Skeletal muscle satellite cell (primary cell): ENCODE measurements around the gene PNKD.
"Not testable (repeated sequence)": the region's sequence is repeated elsewhere in the genome, so short reads cannot be mapped to it uniquely, and the experiment has no call there.

Experiments
- H3K27me3 ChIP-seq: 2 replicates; pipeline ENCODE4 v1.7.0; 2013; ENCODE audit warnings: low read length; ENCODE audit not compliant: control insufficient read depth, insufficient read depth
- H3K36me3 ChIP-seq: 2 replicates; pipeline ENCODE4 v1.7.0; 2013; ENCODE audit warnings: mild to moderate bottlenecking, control low read depth, low read length; ENCODE audit not compliant: insufficient read depth
- H3K4me1 ChIP-seq: 2 replicates; pipeline ENCODE4 v1.7.0; 2013; ENCODE audit warnings: low read length; ENCODE audit not compliant: control insufficient read depth, insufficient read depth
- H3K4me2 ChIP-seq: 2 replicates; pipeline ENCODE4 v1.7.0; 2013; ENCODE audit warnings: mild to moderate bottlenecking, low read length
- H3K4me3 ChIP-seq: 2 replicates; pipeline ENCODE4 v1.7.0; 2013; ENCODE audit warnings: low read length
- H3K9ac ChIP-seq: 2 replicates; pipeline ENCODE4 v1.7.0; 2013; ENCODE audit warnings: mild to moderate bottlenecking, low read depth, low read length, moderate library complexity
- H3K9me3 ChIP-seq: replicated peaks from 2 replicates; pipeline ENCODE4 v1.7.0; 2013; ENCODE audit warnings: mild to moderate bottlenecking, control low read depth, low read length

PNKD gene

GRCh38 chr2:218265626-218266025, 4.7 kb upstream of the PNKD start:
- no peaks in the 10 kb centered on the region for H3K9me3 ChIP-seq
- H3K4me2 ChIP-seq, result no peak overlapping the region
- H3K27me3 ChIP-seq, result no peaks in the 10 kb centered on the region
- no peak overlapping the region for H3K9ac ChIP-seq
- peaks cover 44% of the 10 kb centered on the region for H3K36me3 ChIP-seq
- H3K4me1 ChIP-seq, result peaks cover 9% of the 10 kb centered on the region
- no peak overlapping the region for H3K4me3 ChIP-seq

GRCh38 chr2:218266316-218266979, 3.9 kb upstream of the PNKD start:
- Histone ChIP-seq H3K4me3 (no peak overlapping the region), H3K27me3 (no peaks in the 10 kb centered on the region), H3K9ac (no peak overlapping the region), H3K36me3 (peaks cover 44% of the 10 kb centered on the region), H3K4me1 (peaks cover 10% of the 10 kb centered on the region), H3K4me2 (no peak overlapping the region), H3K9me3 (no peaks in the 10 kb centered on the region)

GRCh38 chr2:218267259-218267658, 3.1 kb upstream of the PNKD start:
- H3K4me1 ChIP-seq, result peaks cover 19% of the 10 kb centered on the region
- no peaks in the 10 kb centered on the region for H3K27me3 ChIP-seq
- peaks cover 44% of the 10 kb centered on the region for H3K36me3 ChIP-seq
- no peaks in the 10 kb centered on the region for H3K9me3 ChIP-seq
- H3K4me2 ChIP-seq, result no peak overlapping the region
- H3K4me3 ChIP-seq, result no peak overlapping the region
- no peak overlapping the region for H3K9ac ChIP-seq

GRCh38 chr2:218270721-218271486, 585 bp downstream of the PNKD start:
- H3K4me1 ChIP-seq, result peaks cover 27% of the 10 kb centered on the region
- H3K36me3 ChIP-seq, result peaks cover 43% of the 10 kb centered on the region
- H3K9me3 ChIP-seq, result no peaks in the 10 kb centered on the region
- H3K9ac ChIP-seq, result peak overlapping the region; percentile 87
- H3K4me2 ChIP-seq, result peak overlapping the region; percentile 86
- peak overlapping the region; percentile 91 for H3K4me3 ChIP-seq
- H3K27me3 ChIP-seq, result no peaks in the 10 kb centered on the region

GRCh38 chr2:218271487-218271797, 1.1 kb downstream of the PNKD start:
- Histone ChIP-seq H3K4me2 (peak overlapping the region; percentile 86), H3K36me3 (peaks cover 43% of the 10 kb centered on the region), H3K4me1 (peaks cover 27% of the 10 kb centered on the region), H3K4me3 (peak overlapping the region; percentile 91), H3K9ac (peak overlapping the region; percentile 87), H3K9me3 (no peaks in the 10 kb centered on the region), H3K27me3 (no peaks in the 10 kb centered on the region)

- Histone ChIP-seq H3K27me3 (no peaks in the 10 kb centered on the region), H3K4me1 (peaks cover 27% of the 10 kb centered on the region), H3K4me2 (peak overlapping the region; percentile 86), H3K36me3 (peaks cover 43% of the 10 kb centered on the region), H3K9me3 (no peaks in the 10 kb centered on the region), H3K4me3 (peak overlapping the region; percentile 91), H3K9ac (peak overlapping the region; percentile 87)
These were observed 1.7 kb downstream of the PNKD start for GRCh38 chr2:218271865-218272530.

GRCh38 chr2:218272531-218273212, 2.4 kb downstream of the PNKD start:
- Histone ChIP-seq H3K4me3 (peak overlapping the region; percentile 36), H3K4me2 (peak overlapping the region; percentile 86), H3K4me1 (peaks cover 27% of the 10 kb centered on the region), H3K9me3 (no peaks in the 10 kb centered on the region), H3K9ac (peak overlapping the region; percentile 19), H3K36me3 (peaks cover 46% of the 10 kb centered on the region), H3K27me3 (no peaks in the 10 kb centered on the region)

GRCh38 chr2:218273214-218273907, 3.0 kb downstream of the PNKD start:
- not testable (repeated sequence) for H3K9me3 ChIP-seq, H3K27me3 ChIP-seq, H3K4me3 ChIP-seq
- Histone ChIP-seq H3K36me3 (peaks cover 53% of the 10 kb centered on the region), H3K4me1 (peaks cover 27% of the 10 kb centered on the region), H3K9ac (peak overlapping the region; percentile 18), H3K4me2 (peak overlapping the region; percentile 61)

GRCh38 chr2:218273908-218274249, 3.6 kb downstream of the PNKD start:
- no peak overlapping the region for H3K4me2 ChIP-seq
- H3K9ac ChIP-seq, result no peak overlapping the region
- no peak overlapping the region for H3K4me3 ChIP-seq
- peaks cover 58% of the 10 kb centered on the region for H3K36me3 ChIP-seq
- no peaks in the 10 kb centered on the region for H3K9me3 ChIP-seq
- peaks cover 26% of the 10 kb centered on the region for H3K4me1 ChIP-seq
- no peaks in the 10 kb centered on the region for H3K27me3 ChIP-seq

GRCh38 chr2:218274586-218274985, 4.3 kb downstream of the PNKD start:
- no peaks in the 10 kb centered on the region for H3K27me3 ChIP-seq
- peaks cover 22% of the 10 kb centered on the region for H3K4me1 ChIP-seq
- no peak overlapping the region for H3K9ac ChIP-seq
- H3K9me3 ChIP-seq, result no peaks in the 10 kb centered on the region
- H3K36me3 ChIP-seq, result peaks cover 61% of the 10 kb centered on the region
- H3K4me3 ChIP-seq, result no peak overlapping the region
- no peak overlapping the region for H3K4me2 ChIP-seq
